Panc1 (cell line): ENCODE measurements around the gene F2.

Experiments used
- CTCF ChIP-seq: fragments of 450-650 bp; IDR thresholded peaks from 2 replicates; pipeline ENCODE4 v1.5.1; 2017; ENCODE audit warnings: mild to moderate bottlenecking
- POLR2AphosphoS5 ChIP-seq: IDR thresholded peaks from 2 replicates; pipeline ENCODE4 v1.6.1; 2012; ENCODE audit warnings: mild to moderate bottlenecking, low read depth, low read length, moderate library complexity
- SIN3A ChIP-seq: IDR thresholded peaks from 2 replicates; pipeline ENCODE4 v1.6.1; 2012; ENCODE audit warnings: low read depth, mild to moderate bottlenecking, low read length, moderate library complexity, borderline replicate concordance; ENCODE audit not compliant: insufficient read depth

GRCh38 chr11:46694072-46694471 lies 24.9 kb upstream of the F2 start:
- TF ChIP-seq CTCF = no peak
- no peak for TF ChIP-seq POLR2AphosphoS5
- TF ChIP-seq SIN3A = no peak
